Eye (tissue), 1 donor: ENCODE data around the gene GRIPAP1.
A peak's percentile ranks its signal among the peaks of the same experiment; 100 is the strongest.
"Not testable (repeated sequence)": the region's sequence is repeated elsewhere in the genome, so short reads cannot be mapped to it uniquely, and the experiment has no call there.

ENCODE experiments used
- DNase-seq: peaks from one replicate; pipeline ENCODE4 v3.0.0-alpha.2; 2015

The GRIPAP1 gene

GRCh38 chrX:48992341-48992740 is 9.7 kb downstream of the GRIPAP1 start:
- DNase-seq, result no peak

- no peak for DNase-seq
These were observed 12.6 kb downstream of the GRIPAP1 start for GRCh38 chrX:48989483-48989882.

DNA sequence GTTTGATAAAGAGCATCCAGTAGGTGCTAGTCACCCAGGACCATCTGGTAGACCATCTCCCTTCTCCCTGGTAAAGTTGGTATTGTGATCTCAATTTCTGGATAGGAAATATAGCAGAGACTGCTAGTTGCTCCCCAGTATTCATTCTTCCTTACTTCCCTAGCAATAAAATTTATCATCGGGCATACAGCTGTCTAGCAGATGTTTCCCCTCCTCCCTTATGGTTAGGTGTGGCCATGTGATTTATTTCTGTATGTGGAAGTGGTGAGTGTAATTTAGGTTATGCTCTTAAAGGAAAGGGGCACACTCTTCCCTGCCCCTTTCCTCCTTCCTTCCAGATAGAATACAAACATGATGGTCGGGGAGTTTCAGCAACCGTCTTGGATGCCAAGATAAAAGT is 18.2 kb downstream of the GRIPAP1 start:
- DNase-seq, result no peak

GRCh38 chrX:48983081-48983480 is 19.0 kb downstream of the GRIPAP1 start:
- DNase-seq, result no peak

- no peak for DNase-seq
These were observed 20.9 kb downstream of the GRIPAP1 start for GRCh38 chrX:48981178-48981577.

DNA sequence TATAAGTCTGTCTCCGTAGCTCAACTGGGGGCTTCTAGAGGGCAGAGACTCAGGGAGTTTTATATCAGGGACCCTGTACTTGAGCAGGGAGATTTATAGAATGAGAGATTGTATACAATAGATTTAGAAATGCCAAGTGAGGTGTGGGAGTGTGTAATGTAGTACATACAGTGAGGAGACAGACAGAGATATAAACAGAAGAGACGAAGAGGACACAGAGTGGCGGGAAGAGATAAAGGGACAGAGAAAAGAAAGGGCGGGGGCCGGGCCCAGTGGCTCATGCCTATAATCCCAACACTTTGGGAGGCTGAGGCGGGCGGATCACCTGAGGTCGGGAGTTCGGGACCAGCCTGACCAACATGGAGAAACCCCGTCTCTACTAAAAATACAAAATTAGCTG is 21.7 kb downstream of the GRIPAP1 start:
- not testable (repeated sequence) for DNase-seq

- DNase-seq, result no peak
These were observed 23.8 kb downstream of the GRIPAP1 start for GRCh38 chrX:48978226-48978625.

DNA sequence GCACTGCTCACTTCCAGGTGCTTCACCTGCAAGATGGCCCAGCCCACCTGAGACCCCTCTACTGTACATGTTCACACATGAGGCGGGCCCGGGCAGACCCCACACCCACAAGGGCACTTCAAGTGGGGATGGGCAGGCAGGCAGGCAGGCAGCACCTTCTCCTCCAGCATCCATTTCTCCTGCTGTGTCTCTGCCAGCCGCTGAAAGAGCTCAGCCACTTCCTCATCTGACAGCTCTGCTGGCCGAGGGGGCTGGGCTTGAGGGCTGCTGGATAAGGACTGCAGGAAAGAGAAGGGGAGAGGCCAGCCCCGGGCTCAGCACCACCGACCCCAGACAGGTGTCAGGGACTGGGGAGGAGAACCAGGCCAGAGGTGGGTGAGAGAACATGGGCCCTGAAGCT is 26.0 kb downstream of the GRIPAP1 start:
- DNase-seq, result no peak

- DNase-seq, result no peak
These were observed 26.5 kb downstream of the GRIPAP1 start for GRCh38 chrX:48975541-48975940.

GRCh38 chrX:48975041-48975440 is 27.0 kb downstream of the GRIPAP1 start:
- DNase-seq, result no peak

GRCh38 chrX:48974574-48974973 is 27.5 kb downstream of the GRIPAP1 start:
- no peak for DNase-seq

DNA sequence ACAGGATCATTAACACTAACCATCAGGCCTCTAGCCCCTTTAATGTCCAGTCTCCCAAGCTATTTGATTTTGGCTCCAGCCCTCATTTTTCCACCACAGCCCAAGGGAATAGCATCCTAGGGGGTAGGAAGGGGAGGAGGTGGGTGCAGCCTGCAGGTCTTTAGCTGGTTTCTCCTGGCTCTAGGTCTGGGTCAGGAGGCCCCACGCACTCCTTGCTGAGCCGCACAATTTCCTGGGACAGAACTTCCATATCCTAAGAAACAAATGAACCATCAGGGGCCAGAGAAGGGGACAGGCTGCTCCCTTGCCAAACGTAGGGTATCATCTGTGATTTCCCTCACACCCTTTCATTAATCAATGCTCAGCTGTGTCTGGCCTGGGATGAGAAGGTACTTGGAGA is 28.0 kb downstream of the GRIPAP1 start:
- no peak for DNase-seq

GRCh38 chrX:48972220-48973164 is 29.6 kb downstream of the GRIPAP1 start:
- peak; percentile 53 for DNase-seq

DNA sequence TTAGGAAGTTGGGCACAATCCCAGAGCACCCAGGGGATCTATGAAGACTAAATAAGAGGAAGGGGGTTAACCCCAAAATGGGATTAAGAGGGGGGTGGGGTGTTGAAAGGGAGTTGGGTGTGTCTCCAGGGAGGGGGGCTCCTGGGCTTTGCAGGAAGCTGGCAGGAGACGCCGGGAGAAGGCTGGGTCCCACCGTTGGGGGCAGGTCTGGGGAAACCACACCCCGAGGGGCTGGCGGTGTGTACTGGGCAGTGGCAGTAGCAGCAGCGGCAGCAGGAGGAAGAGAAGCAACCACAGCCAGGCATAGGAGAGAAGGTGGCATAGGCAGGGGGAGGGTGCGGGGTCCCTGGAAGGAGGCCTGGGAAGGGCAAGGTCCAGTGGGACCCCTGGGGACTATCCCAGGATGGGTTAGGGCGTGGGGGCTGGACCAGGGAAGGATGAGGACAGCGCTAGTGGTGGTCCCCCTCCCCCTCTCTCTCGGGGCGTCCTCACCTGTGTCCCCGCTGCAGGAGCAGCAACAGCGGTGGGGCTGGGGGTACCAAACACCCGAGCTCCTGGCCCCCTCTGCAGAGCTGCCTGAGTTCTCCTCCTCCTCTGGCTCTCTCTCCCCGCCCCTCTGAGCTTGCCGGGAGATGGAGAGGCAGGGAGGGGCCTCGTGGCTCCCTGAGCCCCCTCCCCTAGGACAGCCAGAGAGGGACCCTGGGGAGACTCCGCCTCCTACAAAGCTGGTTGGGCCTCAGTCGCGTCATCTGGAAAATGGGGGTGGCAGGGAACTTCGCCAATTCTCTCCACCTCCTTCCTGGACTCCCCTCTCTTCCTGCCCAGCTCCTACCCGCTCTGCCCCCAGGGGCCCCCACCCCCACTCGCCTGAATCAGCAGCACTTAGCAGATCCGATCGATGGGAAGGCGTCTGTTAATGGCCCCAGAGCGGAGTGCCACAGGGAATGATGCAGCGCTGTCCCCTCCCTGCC is 30.5 kb downstream of the GRIPAP1 start, which contains the start of gene KCND1:
Gene KCND1 (minus strand): TSS at position 596 of the 971 bp plus-strand sequence. CDS start 1,573 bp downstream, outside the sequence.
- peak; percentile 74 for DNase-seq

DNA sequence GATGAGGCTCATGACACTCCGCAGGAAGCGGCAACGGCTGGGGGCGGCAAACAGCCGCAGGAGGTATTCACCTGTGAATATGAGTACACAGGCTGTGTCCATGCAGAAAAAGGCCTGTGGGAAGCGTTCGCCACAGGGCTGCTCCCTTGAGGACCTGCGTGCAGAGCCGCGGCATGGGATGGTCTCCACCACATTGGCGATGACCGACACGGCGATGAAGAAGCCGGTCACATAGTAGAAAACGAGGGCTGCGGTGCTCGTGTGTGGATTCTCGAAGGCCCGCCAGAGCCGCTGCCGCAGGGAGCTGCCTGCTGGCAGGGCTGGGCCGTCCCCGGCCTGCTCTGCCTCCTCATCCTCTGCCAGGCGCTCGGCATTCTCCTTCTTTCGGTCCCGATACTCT is 32.6 kb downstream of the GRIPAP1 start:
- no peak for DNase-seq

GRCh38 chrX:48968377-48968776 is 33.7 kb downstream of the GRIPAP1 start:
- DNase-seq, result no peak

DNA sequence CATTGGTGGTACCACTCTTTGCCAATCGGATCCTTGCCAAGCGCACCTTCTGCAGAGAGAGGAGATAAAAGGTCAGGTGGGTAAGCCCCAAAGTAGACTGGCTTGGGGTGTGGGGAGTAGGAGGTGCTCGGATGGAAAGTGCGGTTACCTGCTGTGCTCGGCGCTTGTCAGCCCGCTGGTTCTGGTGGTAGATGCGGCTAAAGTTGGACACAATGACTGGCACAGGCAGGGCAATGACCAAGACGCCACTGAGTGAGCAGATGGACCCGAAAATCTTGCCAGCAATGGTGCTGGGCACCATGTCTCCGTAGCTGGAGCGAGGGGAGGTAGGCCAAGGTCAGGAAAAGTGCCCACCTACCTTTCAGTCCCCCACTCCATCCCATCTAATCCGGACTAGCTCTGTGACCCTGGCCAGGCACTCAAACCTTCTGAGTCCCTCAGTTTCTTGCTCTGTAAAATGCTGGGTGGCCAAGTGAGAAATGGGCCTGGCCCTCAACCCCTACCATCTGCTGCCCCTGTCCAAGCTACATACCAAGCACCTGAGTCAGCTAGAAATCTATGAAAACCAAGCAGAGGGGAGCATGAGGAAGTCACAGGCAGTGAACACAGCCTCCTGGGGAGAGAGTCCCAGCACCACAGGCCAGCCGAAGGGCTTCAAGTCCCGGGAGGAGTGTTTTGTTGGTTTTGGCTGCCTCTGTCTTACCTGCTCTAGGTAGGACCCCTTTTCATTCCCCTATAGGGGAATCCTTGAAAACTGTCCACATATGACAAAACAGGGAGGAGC is 35.1 kb downstream of the GRIPAP1 start:
- DNase-seq, result no peak

GRCh38 chrX:48965959-48966358 is 36.1 kb downstream of the GRIPAP1 start:
- no peak for DNase-seq

DNA sequence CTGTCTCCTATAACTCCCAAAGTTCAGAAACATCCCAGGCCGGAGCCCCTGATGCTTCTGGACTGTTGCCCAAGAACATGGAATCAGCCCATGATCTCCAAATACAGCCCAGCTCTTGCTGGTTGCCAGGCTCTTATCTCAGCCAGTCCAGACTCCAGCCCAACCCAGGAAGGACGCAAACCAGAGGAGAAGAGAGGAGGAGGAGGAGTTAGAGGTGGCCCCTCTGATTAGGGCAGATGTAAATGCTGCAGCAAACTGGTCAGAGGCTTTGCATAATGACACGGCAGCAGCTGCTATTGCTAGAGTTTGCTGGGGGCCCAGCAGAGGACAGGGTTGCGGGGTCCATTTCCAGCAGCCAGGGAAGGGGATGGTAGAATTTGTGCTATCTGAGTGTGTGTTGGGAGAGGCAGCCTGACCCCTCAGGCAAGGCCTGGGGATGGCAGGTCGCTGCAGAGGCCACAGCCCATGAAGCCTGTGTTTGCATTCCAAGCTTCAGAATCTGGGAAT is 40.4 kb downstream of the GRIPAP1 start:
- no peak for DNase-seq

- no peak for DNase-seq
These were observed 41.8 kb downstream of the GRIPAP1 start for GRCh38 chrX:48960291-48960690.

DNA sequence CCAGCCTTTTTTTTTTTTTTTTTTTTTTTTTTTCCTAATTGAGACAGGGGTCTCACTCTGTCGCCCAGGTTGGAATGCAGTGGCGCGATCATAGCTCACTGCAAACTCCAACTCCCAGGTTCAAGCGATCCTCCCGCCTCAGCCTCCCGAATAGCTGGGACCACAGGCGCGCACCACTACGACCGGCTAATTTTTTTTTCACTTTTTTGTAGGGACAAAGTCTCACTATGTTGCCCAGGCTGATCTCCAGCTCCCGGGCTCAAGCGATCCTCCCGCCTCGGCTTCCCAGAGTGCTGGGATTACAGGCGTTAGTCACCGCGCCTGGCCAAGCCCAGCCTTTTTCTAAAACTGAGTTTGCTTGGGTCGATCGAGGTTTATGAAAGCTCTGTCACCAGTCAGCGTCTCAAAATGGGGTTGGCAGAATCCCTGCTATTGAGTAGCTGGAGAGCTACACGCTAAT is 43.4 kb downstream of the GRIPAP1 start:
- DNase-seq, result no peak
